ENCODE measurements around the gene ACOXL.

GRCh38 chr2:110707386-110707965 is 24.9 kb upstream of the ACOXL start:
- TF ChIP-seq CTCF (conservative IDR thresholded peaks at IDR 0.05 in 1 of 2, IDR thresholded peaks at IDR 0.05 in 1 of 2; ENCODE audit: extremely low read depth in 1 of 2, insufficient read depth in 1 of 2, low read depth in 1 of 2, low read length in 2 of 2), result no peak
- TF ChIP-seq EZH2 (IDR thresholded peaks at IDR 0.05; ENCODE audit: borderline replicate concordance, low read length), result no peak

All from mammary epithelial cell (primary cell).